Stimulated activated CD8-positive, alpha-beta memory T cell treated with anti-CD3 and anti-CD28 coated beads, Interleukin-2, amount 100 ng/mL, for 48 hours (primary cell): Measurements from ENCODE around the gene MTMR6.

Experiments used
- DNase-seq, 2 donors: peaks; one replicate each; pipeline ENCODE4 v3.0.0-alpha.2; 2020; ENCODE audit warnings: low read depth in 2 of 2

The MTMR6 gene

DNA sequence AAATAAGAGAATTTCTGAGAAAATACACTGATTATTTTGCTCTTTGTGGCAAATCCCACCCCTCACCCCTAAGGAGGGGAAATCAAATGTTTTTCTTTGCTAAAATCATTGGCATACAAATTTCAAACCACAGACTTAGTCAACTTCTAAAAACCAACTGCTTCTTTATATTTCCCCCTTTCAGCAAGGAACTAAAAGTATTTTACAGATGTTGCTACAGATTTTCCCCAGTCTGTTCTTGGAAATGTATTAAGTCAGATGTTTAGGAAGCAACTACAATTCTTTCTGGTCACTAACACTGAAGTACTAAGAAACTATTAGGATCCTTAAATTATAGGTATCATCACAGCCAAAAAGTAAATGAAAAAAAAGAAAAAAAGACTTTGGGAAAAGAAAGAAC lies 6.9 kb downstream of the MTMR6 start:
- DNase-seq, result no peak

DNA sequence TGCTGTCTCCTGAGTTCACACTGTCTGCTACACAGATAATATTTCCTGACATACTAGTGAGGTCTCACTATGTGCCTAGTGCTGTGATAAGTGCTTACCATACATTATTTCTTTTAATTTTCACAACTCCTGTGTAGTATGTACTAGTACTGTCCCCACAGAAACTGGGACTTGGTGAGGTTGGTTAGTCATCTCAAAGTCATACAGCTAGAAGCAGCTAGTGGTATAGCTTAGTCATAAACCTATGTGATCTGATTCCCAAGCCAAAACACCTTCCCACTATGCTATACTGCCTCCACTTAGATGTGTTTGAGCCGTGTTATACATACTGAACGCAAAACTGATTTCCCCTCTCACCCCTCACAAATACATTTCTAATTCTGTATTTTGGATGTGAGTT lies 10.5 kb downstream of the MTMR6 start:
- DNase-seq, result no peak

DNA sequence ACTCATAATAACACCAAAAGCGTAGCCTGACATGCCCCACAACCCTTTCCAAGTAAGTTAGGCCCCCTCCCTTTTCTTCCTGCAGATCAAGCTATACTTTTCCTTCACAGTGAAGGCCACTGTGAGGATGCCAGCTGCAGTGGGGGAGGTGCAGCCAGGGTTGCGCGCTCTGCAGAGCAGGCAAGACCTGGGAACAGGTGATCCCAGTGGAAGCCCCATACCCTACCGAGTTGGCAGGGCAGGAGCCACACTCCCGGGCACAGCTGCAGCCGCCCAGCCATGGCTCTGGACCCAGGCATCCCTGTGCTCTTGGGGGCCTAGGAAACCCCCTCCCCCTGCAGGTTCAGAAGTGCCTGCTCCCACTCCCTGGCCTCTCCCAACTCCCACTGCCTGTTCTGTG lies 18.7 kb downstream of the MTMR6 start:
- no peak for DNase-seq

DNA sequence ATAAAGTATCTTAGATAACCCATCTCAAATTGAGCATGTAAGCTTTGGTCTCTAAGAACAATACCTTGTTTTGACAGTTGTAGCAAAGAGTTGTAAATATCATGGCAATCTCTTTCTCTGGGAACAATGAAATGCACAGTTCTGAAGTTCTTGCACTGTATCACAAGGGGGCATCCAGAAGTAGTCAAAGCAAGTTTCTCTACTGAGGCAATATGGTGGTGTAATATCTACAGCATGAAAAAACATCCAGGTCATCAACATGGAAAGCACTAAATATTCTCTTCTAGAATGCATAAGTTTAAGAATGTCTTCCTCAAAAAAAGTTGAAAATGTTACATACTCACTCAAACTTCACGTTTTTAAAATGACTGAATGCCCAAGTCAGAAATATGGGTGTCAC lies 19.6 kb downstream of the MTMR6 start:
- no peak for DNase-seq

DNA sequence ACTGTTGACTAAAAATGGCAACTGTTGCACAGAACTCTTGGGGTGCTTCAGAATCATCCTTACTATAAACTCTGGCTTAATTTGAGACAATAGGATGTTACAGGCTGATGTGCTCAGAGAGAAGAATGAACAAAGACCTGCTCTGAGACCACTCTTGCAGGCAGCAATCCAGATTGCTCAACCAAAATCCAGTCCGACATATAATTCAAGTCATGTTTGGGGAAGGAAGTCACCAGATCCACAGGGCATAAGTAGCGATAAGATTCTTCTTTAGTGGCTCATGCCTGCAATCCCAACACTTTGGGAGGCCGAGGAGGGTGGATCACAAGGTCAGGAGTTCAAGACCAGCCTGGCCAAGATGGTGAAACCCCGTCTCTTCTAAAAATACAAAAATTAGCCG lies 20.6 kb downstream of the MTMR6 start:
- DNase-seq, result no peak

DNA sequence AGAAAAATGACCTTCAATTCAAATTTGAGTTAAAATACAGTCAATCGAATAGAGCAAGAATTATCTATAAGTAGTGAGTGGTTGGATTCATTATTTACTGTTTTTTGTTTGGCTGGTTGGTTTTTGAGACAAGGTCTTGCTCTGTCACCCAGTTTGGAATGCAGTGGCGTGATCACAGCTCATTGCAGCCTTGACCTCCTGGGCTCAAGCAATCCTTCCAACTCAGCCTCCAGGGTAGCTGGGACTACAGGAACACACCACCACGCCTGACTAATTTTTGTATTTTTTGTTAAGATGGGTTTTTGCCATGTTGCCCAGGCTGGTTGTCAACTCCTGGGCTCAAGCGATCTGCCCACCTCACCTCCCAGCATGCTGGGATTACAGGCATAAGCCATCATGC lies 25.0 kb downstream of the MTMR6 start:
- DNase-seq, result no peak

DNA sequence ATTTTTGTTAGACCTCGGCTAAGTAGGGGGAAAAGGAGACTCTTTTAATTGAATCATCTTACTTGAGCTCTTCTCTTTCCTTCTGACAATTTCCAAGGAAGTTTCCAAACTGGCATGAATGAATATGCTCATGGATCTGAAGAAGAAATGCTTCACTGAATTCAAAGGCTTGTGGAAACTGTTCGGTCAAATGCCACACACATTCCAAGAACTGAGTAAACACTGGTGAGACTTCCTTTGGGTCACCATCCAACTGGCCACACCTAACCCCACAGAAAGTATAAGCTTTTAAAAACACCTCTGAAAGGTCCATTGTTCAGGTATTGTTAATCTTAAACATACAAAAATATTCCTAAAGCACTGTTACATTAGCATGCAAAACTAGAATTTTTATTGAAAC lies 33.6 kb downstream of the MTMR6 start:
- no peak for DNase-seq

DNA sequence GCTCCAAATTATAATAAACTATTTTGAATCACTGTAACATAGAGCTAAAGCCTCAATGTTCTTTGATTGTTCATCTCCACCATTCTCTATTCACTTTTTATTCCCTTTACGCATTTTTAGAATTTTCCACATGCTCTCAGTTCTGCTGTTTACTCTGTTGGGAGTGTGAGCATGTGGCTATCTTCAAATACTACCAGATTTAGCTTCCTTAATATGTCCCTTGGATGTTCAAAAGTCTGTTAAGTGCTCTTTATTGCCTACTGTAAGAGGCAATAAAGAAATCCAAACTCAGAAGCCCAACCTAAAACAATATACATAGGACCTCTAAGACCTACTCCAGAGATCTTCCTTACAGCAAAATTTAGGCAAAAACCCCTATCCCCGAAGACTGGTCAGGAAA lies 34.5 kb downstream of the MTMR6 start:
- DNase-seq, result no peak

DNA sequence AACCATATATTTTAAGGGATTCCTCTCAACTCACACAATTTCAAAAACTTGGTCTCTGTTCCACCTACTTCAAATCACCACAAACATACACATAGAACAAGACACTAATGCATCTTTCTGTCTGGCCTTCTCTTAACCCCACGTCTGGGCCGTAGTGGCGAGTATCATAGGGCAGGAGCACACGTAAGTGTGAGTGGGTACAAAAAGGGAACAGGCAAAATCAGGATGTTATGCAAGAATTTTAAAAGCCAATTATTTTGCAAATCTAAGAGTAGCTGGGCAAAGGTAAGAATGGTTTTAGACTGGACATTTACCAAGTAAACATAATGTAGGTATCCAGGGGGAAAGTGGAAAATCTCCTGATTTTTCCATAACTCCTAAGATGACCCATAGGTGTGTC lies 35.1 kb downstream of the MTMR6 start:
- DNase-seq, result no peak

DNA sequence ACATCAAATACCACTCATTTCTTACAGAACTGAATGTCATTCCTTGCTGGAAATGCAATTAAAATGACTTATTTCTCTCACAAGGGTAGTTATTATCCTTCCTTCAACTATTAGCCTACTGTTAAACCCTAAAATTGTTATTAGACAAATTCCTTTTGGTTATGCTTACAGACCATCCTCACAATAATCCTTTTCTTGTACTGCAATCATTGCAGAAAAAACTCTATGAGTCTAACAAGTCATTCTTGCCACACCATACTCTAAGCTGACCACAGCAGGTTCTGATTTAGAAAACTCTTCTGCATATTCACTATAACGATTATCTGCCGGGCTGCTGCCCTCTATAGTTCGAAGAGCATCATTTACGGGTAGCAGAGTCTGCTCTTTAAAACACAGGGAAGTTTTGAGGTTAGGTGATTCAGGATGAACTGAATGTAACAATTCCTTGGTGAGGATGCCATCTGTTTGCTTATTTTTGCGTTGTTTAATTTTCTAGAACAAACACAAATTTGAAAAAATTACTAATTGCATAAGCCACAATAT lies 38.2 kb downstream of the MTMR6 start:
- DNase-seq, result no peak

DNA sequence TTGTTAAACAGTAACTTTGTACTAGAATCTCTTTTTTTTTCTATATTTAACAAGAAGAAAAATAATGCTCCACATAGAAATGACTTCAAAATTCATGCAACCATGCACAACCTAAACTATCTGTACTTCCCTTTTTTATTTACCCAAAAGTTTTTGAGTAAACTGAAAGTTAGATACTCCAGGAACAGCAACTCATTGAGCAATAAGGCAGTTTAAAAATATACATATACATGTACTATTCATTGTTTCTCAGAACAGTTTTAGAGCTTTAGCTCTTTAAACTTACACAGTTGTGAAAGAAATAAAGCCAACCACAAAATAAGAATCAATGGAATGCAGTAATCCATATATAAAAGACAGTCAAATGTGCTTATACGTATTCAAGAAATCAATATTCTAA lies 39.2 kb downstream of the MTMR6 start:
- DNase-seq, result no peak

DNA sequence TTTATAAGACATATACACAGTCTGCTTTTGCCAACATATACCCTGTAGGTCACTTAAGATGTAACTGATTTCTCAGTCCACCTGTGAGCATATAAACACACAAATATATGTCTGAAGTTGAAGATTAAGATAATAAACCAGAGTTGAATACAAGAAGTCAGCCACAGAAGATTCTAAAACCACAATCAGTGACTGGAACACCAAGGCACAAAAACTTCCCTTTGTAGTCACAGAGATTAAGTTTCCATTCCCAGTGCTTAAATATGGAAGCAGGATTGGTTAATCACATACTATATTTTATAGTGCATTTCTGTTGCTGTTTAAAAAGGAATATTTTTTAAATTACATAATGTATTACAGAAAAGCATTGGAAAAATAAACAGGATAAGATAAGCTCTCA lies 39.9 kb downstream of the MTMR6 start:
- no peak for DNase-seq

DNA sequence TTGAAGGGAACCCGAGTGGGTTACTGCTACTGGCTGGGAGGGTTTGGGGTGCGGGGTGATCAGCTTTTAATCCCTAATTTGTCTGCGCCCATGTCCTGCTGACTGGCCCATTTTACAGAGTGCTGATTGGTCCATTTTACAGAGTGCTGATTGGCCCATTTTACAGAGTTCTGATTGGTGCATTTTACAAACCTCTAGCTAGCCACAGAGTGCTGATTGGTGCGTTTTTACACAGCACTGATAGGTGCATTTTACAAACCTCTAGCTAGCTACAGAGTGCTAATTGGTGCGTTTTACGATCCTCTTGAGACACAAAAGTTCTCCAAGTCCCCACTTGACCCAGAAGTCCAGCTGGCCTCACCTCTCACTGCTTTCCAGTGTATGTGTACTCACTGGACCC lies 43.2 kb downstream of the MTMR6 start:
- no peak for DNase-seq

DNA sequence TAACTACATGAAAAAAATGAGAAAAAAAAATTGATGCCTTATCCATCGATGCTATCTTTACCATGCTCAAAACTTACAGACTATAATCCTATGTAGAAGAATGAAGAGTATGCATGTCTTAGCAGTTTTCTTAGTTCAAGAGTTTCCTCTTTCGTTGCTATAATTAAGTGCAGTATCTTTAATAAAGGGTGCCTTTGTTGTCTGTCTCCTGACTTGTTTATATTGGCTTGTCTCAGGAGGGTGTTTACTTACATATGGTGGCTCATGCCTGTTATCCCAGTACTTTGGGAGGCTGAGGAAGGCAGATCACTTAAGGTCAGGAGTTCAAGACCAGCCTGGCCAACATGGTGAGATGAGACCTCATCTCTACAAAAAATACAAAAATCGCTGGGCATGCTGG lies 44.3 kb downstream of the MTMR6 start:
- no peak for DNase-seq

DNA sequence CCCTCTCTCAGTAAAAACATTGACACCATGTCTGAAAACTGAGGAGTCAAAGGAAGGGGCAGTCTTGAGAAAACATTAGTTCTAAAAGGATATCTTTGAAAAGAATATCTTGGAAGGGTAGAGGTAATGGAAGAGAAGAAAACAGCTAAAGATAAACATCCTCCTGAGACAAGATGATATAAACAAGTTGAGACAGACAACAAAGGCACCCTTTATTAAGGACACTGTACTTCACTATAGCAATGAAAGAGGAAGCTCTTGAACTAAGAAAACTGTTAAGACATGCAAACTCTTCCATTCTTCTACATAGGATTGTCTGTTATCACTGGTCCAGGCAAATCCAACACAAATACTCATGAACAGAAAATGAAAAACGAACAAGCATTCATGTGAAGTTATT lies 46.3 kb downstream of the MTMR6 start:
- no peak for DNase-seq

DNA sequence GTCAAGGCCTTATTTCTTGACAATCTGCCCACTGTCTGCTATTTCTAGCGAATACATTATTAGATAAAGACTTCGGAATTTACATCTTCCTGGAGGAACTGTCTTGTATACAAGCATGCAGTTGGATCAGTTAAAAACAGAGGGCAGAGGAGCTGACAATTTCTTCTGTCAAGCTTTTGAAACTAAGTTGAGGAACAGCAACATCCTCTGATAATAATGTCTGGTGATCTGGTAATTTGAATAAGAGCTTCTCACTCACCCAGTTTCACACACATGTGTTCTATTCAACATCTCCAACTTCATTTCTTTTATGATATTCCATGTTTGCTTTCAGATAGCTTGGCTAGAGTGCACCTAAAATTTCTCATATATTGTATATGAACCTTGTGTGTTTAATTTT lies 50.2 kb downstream of the MTMR6 start:
- DNase-seq, result no peak

DNA sequence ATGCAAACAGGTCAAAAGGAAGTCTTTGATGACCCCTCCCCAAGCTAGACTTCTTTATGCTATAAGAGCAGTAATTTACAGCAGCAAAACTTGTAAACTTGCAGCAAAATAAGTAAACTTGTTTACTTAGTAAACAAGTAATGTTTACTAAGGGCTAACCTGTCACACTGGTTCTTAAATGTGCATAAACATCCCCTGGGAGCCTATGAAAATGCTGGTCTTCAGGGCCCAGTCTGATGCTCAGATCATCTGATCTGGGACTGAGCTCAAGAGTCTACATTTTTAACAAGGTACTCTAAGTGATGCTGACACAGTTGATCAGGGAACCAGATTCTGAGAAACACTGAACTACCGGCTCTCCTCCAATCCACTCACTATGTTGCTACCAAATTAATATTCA lies 53.4 kb downstream of the MTMR6 start:
- no peak for DNase-seq

DNA sequence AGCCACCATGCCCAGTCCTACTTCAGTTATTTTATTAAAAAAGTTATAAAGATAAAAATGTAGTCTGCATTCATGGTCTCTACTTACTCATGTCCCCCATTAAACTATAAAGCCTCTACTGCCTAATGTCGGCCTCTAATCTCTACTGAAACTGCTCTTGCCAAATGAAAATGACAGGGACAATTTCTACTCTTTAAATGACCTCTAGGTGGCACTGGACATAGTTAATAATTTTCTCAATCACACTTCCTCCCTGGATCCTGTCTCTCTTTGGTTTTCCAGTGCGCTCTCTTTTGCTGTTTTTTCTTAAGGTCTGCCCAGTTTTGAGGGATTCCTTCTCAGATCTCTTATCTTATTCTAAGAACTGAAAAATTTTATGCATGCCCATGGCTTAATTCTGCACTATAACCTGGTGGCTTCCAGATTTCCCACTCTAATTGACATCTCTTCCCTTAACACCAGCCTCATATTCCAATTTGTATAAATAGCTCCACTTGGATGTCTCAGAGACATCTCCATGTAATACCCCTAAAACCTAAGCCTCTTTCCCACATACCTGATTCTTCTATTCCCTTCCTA lies 54.3 kb downstream of the MTMR6 start:
- no peak for DNase-seq

DNA sequence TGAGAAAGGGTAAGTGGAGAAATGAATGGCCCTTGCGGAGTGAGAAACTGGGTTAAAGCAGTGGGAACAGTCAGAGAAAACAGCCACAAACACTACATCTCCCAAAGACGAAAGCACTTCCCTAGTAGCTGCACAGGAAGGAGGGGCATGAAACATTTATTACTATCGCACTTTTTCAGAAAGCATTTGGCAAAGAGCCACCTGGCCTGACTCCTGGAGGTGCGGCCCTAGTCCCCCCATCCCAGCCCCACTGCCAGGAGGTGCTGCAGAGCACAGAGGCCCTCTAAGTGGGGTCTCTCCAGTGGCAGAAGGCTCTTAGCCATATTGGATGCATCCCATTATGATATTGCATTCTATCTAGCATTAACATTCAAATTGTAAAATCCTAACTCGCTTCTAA lies 55.8 kb downstream of the MTMR6 start:
- no peak for DNase-seq

DNA sequence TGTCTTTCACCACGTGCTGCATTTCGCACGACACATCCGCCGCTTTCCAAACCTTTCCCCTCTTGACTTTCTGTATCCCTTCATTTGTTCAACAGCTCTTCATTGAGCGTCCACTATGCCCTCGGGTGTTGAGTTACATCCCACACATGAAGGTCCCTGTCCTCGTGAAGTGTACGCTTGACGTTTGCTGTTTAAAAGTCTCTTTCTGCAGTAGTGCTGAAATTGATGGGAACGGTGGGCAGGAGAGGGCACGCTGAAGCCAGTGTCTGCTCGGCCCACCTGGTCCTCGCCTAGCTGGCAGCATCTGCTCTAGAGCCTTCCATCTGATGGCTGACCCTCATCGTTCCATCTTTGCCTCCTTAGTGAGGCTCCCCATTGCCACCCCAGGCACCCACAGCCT lies 59.6 kb downstream of the MTMR6 start:
- DNase-seq, result no peak

DNA sequence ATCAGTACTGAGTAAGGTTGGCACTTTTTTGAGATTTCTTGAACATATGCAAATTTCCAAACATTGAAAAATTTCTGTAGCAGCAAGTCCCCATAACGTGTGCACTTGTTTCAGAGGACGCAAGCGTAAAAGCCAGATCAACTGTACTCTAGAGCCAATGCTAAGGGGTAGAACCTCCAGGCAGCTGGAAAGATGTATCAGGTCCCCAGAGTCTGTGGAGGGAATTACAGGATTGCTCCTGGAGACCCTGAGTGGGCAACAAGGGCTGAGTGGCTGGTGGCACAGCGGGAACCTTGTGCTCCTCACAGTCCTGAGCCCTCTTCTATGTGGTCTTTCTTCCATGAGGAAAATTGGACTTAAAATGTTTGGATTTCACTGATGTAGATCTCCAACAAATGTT lies 61.3 kb downstream of the MTMR6 start:
- DNase-seq, result no peak

DNA sequence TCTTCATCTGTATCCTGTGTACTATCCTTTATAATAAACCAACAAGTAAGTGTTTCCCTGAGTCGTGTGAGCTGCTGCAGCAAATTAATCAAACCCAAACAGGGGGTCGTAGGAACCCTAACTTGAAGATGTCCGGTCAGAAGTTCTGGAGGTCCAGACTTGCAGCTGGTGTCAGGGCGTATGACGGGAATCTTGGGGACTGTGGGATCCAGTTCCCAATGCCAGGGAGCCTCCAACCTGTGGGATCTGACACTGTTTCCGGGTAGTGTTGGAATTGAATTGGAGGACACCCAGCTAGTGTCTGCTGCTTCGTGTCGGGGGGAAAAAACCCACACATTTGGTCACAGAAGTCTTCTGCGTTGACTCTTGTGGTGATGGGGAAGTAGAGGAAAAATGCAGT lies 63.1 kb downstream of the MTMR6 start:
- DNase-seq, result no peak

DNA sequence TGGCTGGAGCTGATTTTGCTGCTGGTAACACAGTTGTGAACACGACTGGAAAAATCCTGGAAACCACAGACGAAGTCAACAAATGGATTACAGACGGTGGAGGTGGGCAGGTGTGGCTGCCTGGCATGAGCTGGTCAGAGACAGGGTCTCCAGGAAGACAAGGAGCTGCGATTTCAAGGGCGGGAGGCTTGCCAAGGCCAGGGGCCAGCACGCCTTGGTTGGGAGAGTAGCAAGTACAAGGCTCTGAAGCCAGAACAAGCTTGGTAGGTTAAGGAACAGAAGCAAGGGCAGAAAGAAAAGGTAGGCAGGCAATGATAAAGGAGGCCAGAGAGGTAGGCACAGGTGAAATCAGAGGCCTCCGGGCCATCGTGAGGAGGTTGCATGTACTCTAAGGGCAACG lies 64.5 kb downstream of the MTMR6 start:
- DNase-seq, result no peak

DNA sequence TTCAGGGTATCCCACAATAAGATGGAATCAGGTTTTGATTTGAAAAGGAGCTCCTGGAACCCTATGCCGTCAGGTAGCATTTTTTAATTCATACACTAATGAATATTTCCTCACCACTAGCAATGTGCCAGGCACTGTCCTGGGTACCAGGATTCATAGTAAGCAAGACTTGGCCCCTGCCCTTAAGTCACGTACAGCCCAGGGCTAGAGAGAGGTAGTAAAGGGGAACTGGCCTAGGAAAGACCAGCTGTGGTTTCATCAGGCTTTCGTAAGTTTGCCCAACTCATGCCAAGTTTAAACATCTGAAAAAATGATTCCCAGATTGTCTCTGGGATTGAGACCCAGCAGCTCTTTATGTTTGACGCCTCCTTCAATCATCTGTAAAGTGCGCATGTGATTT lies 69.3 kb downstream of the MTMR6 start:
- no peak for DNase-seq
